GM12873 (cell line): ENCODE results near the gene CACNA1C.

Experiments used
- CTCF ChIP-seq: IDR thresholded peaks from 2 replicates; pipeline ENCODE4 v1.5.1; 2012; ENCODE audit warnings: low read depth, mild to moderate bottlenecking, moderate library complexity, low read length, control low read depth; ENCODE audit not compliant: insufficient read depth; ENCODE audit errors: missing control alignments

Gene CACNA1C

GRCh38 chr12:2445968-2446367, 393.2 kb downstream of the CACNA1C start:
- no peak for TF ChIP-seq CTCF

GRCh38 chr12:2447861-2448260, 395.1 kb downstream of the CACNA1C start:
- no peak for TF ChIP-seq CTCF

- TF ChIP-seq CTCF: no peak
These were observed 396.8 kb downstream of the CACNA1C start for GRCh38 chr12:2449586-2449985.

GRCh38 chr12:2450553-2450952, 397.8 kb downstream of the CACNA1C start:
- TF ChIP-seq CTCF: no peak

GRCh38 chr12:2451025-2451424, 398.2 kb downstream of the CACNA1C start:
- no peak for TF ChIP-seq CTCF

- TF ChIP-seq CTCF: no peak
These were observed 398.7 kb downstream of the CACNA1C start for GRCh38 chr12:2451497-2451896.

- no peak for TF ChIP-seq CTCF
These were observed 400.4 kb downstream of the CACNA1C start for GRCh38 chr12:2453076-2453760.
